Measurements from ENCODE around the gene UGT2A3. TPM values are rescaled to one million over a fixed set of nuclear protein-coding genes. Genes with fewer than 3 reads are reported as not detected.
A peak's percentile ranks its signal among the peaks of the same experiment; 100 is the strongest.

The UGT2A3 gene
- not detected for total RNA-seq
- polyA plus RNA-seq (2013, experiment 1 of 2): not detected
- polyA plus RNA-seq (2013, experiment 2 of 2): not detected
- long read RNA-seq, experiment 1: 0 reads
- long read RNA-seq, experiment 2: 0 reads
- long read RNA-seq, experiment 3: 0 reads
- long read RNA-seq, experiment 4: 0 reads

- Histone ChIP-seq H3K4me3 (ENCODE audit: low read length) (no peak within 1 kb of the TSS), H3K4me1 (ENCODE audit: control insufficient read depth, insufficient read depth, low read length) (peaks cover 3% of the 10 kb centered on the region), H3K9me3 (ENCODE audit: control insufficient read depth, low read length) (peaks cover 3% of the 10 kb centered on the region), H3K27me3 (ENCODE audit: control insufficient read depth, insufficient read depth, low read length, poor library complexity, severe bottlenecking) (no peaks in the 10 kb centered on the region), H3K36me3 (ENCODE audit: control insufficient read depth, insufficient read depth, low read length) (no peaks in the 10 kb centered on the region), H3K27ac (ENCODE audit: low read depth, low read length) (no peak within 1 kb of the TSS), H3K9ac (ENCODE audit: extremely low read depth, low read length, poor library complexity, severe bottlenecking) (no peak within 1 kb of the TSS)
- peak; percentile 55 for DNase-seq
- H3K4me3 Mint-ChIP-seq: no peak within 1 kb of the TSS
- H3K27me3 Mint-ChIP-seq (ENCODE audit: insufficient read depth): peaks cover 15% of the 10 kb centered on the region
- H3K9me3 Mint-ChIP-seq: no peaks in the 10 kb centered on the region
- no peak for TF ChIP-seq CTCF (conservative IDR thresholded peaks at IDR 0.05)
- no peak within 1 kb of the TSS for H3K27ac Mint-ChIP-seq
- 78 to 81% methylated on average over 4 to 5 of the region's 5 CpGs for WGBS, 2 experiments (ENCODE audit: insufficient coverage in 1 of 2, insufficient read length in 1 of 2)
- no peaks in the 10 kb centered on the region for H3K36me3 Mint-ChIP-seq (ENCODE audit: low read depth)
- peaks cover 26% of the 10 kb centered on the region for H3K4me1 Mint-ChIP-seq
These were observed at the start of gene UGT2A3 for GRCh38 chr4:68951078-68951805. Gene UGT2A3 (minus strand): TSS chr4:68951804. CDS start chr4:68951760, 44 bp downstream.

GRCh38 chr4:68997040-68997439 lies 45.4 kb upstream of the UGT2A3 start:
- no peak overlapping the region for H3K27ac ChIP-seq (ENCODE audit: low read depth, low read length)
- H3K4me3 Mint-ChIP-seq: no peak overlapping the region
- H3K27ac Mint-ChIP-seq: no peak overlapping the region
- H3K27me3 Mint-ChIP-seq (ENCODE audit: insufficient read depth): no peaks in the 10 kb centered on the region
- DNase-seq: no peak
- no peaks in the 10 kb centered on the region for H3K36me3 Mint-ChIP-seq (ENCODE audit: low read depth)
- no peaks in the 10 kb centered on the region for H3K27me3 ChIP-seq (ENCODE audit: control insufficient read depth, insufficient read depth, low read length, poor library complexity, severe bottlenecking)
- no peaks in the 10 kb centered on the region for H3K9me3 ChIP-seq (ENCODE audit: control insufficient read depth, low read length)
- no peaks in the 10 kb centered on the region for H3K4me1 ChIP-seq (ENCODE audit: control insufficient read depth, insufficient read depth, low read length)
- H3K9ac ChIP-seq (ENCODE audit: extremely low read depth, low read length, poor library complexity, severe bottlenecking): no peak overlapping the region
- H3K36me3 ChIP-seq (ENCODE audit: control insufficient read depth, insufficient read depth, low read length): no peaks in the 10 kb centered on the region
- TF ChIP-seq CTCF (conservative IDR thresholded peaks at IDR 0.05): no peak
- WGBS, 2 experiments (ENCODE audit: insufficient coverage in 1 of 2, insufficient read length in 1 of 2): 91 to 97% methylated on average over 3 of the region's 3 CpGs
- H3K4me3 ChIP-seq (ENCODE audit: low read length): no peak overlapping the region
- no peaks in the 10 kb centered on the region for H3K9me3 Mint-ChIP-seq
- no peaks in the 10 kb centered on the region for H3K4me1 Mint-ChIP-seq

- Histone ChIP-seq H3K4me3 (ENCODE audit: low read length) (no peak overlapping the region), H3K4me1 (ENCODE audit: control insufficient read depth, insufficient read depth, low read length) (no peaks in the 10 kb centered on the region), H3K27me3 (ENCODE audit: control insufficient read depth, insufficient read depth, low read length, poor library complexity, severe bottlenecking) (no peaks in the 10 kb centered on the region), H3K9ac (ENCODE audit: extremely low read depth, low read length, poor library complexity, severe bottlenecking) (no peak overlapping the region), H3K27ac (ENCODE audit: low read depth, low read length) (no peak overlapping the region), H3K9me3 (ENCODE audit: control insufficient read depth, low read length) (peaks cover under 1% of the 10 kb centered on the region), H3K36me3 (ENCODE audit: control insufficient read depth, insufficient read depth, low read length) (no peaks in the 10 kb centered on the region)
- Mint-ChIP-seq H3K4me1 (no peaks in the 10 kb centered on the region), H3K27ac (no peak overlapping the region), H3K4me3 (no peak overlapping the region), H3K36me3 (ENCODE audit: low read depth) (no peaks in the 10 kb centered on the region), H3K27me3 (ENCODE audit: insufficient read depth) (no peaks in the 10 kb centered on the region), H3K9me3 (peaks cover 12% of the 10 kb centered on the region)
- no peak for TF ChIP-seq CTCF (conservative IDR thresholded peaks at IDR 0.05)
- DNase-seq: no peak
- WGBS, 2 experiments (ENCODE audit: insufficient coverage in 1 of 2, insufficient read length in 1 of 2): no CpG with 5 or more reads among the region's 2 CpGs
These were observed 43.7 kb upstream of the UGT2A3 start for GRCh38 chr4:68995292-68995691.

Measured in endodermal cell (in vitro differentiated cells).